Measurements from ENCODE around the gene EDAR. TPM values are rescaled to one million over a fixed set of nuclear protein-coding genes. Genes with fewer than 3 reads are reported as not detected.
A peak's percentile ranks its signal among the peaks of the same experiment; 100 is the strongest.

Gene EDAR
- total RNA-seq, 2 donors from 2014 or later: not detected

GRCh38 chr2:108927936-108928659 lies 60.9 kb downstream of the EDAR start:
- WGBS, 2 experiments (ENCODE audit: insufficient coverage in 1 of 2, insufficient read length in 1 of 2): 82 to 100% methylated on average over 1 to 8 of the region's 8 CpGs
- Mint-ChIP-seq H3K36me3 (ENCODE audit: low read depth) (no peaks in the 10 kb centered on the region), H3K27me3 (ENCODE audit: insufficient read depth) (peaks cover 3% of the 10 kb centered on the region), H3K4me3 (no peak overlapping the region), H3K4me1 (peaks cover 1% of the 10 kb centered on the region), H3K9me3 (no peaks in the 10 kb centered on the region), H3K27ac (no peak overlapping the region)
- Histone ChIP-seq H3K27ac (ENCODE audit: low read depth, low read length) (no peak overlapping the region), H3K4me3 (ENCODE audit: low read length) (no peak overlapping the region), H3K9ac (ENCODE audit: extremely low read depth, low read length, poor library complexity, severe bottlenecking) (no peak overlapping the region), H3K36me3 (ENCODE audit: control insufficient read depth, insufficient read depth, low read length) (no peaks in the 10 kb centered on the region), H3K9me3 (ENCODE audit: control insufficient read depth, low read length) (no peaks in the 10 kb centered on the region), H3K27me3 (ENCODE audit: control insufficient read depth, insufficient read depth, low read length, poor library complexity, severe bottlenecking) (no peaks in the 10 kb centered on the region), H3K4me1 (ENCODE audit: control insufficient read depth, insufficient read depth, low read length) (no peaks in the 10 kb centered on the region)
- peak; percentile 83 for DNase-seq
- TF ChIP-seq, protein P1, sequence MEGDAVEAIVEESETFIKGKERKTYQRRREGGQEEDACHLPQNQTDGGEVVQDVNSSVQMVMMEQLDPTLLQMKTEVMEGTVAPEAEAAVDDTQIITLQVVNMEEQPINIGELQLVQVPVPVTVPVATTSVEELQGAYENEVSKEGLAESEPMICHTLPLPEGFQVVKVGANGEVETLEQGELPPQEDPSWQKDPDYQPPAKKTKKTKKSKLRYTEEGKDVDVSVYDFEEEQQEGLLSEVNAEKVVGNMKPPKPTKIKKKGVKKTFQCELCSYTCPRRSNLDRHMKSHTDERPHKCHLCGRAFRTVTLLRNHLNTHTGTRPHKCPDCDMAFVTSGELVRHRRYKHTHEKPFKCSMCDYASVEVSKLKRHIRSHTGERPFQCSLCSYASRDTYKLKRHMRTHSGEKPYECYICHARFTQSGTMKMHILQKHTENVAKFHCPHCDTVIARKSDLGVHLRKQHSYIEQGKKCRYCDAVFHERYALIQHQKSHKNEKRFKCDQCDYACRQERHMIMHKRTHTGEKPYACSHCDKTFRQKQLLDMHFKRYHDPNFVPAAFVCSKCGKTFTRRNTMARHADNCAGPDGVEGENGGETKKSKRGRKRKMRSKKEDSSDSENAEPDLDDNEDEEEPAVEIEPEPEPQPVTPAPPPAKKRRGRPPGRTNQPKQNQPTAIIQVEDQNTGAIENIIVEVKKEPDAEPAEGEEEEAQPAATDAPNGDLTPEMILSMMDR (conservative IDR thresholded peaks at IDR 0.05): peak; percentile 88

- H3K9me3 Mint-ChIP-seq: no peaks in the 10 kb centered on the region
- no peaks in the 10 kb centered on the region for H3K36me3 Mint-ChIP-seq (ENCODE audit: low read depth)
- 87 to 100% methylated on average over 4 to 7 of the region's 7 CpGs for WGBS, 2 experiments (ENCODE audit: insufficient coverage in 1 of 2, insufficient read length in 1 of 2)
Measured at GRCh38 chr2:108927405-108927804, 61.6 kb downstream of the EDAR start.

GRCh38 chr2:108926561-108927380 lies 62.2 kb downstream of the EDAR start:
- H3K9ac ChIP-seq (ENCODE audit: extremely low read depth, low read length, poor library complexity, severe bottlenecking): no peak overlapping the region
- H3K9me3 Mint-ChIP-seq: no peaks in the 10 kb centered on the region
- H3K4me1 Mint-ChIP-seq: no peaks in the 10 kb centered on the region
- TF ChIP-seq, protein P1 (conservative IDR thresholded peaks at IDR 0.05): no peak
- no peaks in the 10 kb centered on the region for H3K9me3 ChIP-seq (ENCODE audit: control insufficient read depth, low read length)
- H3K27ac Mint-ChIP-seq: no peak overlapping the region
- H3K36me3 ChIP-seq (ENCODE audit: control insufficient read depth, insufficient read depth, low read length): no peaks in the 10 kb centered on the region
- H3K4me3 Mint-ChIP-seq: no peak overlapping the region
- H3K36me3 Mint-ChIP-seq (ENCODE audit: low read depth): no peaks in the 10 kb centered on the region
- H3K27me3 ChIP-seq (ENCODE audit: control insufficient read depth, insufficient read depth, low read length, poor library complexity, severe bottlenecking): no peaks in the 10 kb centered on the region
- H3K4me3 ChIP-seq (ENCODE audit: low read length): no peak overlapping the region
- H3K4me1 ChIP-seq (ENCODE audit: control insufficient read depth, insufficient read depth, low read length): no peaks in the 10 kb centered on the region
- DNase-seq: peak; percentile 67
- H3K27ac ChIP-seq (ENCODE audit: low read depth, low read length): no peak overlapping the region
- 84 to 91% methylated on average over 14 to 20 of the region's 20 CpGs for WGBS, 2 experiments (ENCODE audit: insufficient coverage in 1 of 2, insufficient read length in 1 of 2)
- peaks cover 3% of the 10 kb centered on the region for H3K27me3 Mint-ChIP-seq (ENCODE audit: insufficient read depth)

More at GRCh38 chr2:108927405-108927804, 61.6 kb downstream of the EDAR start:
- no peaks in the 10 kb centered on the region for H3K36me3 ChIP-seq (ENCODE audit: control insufficient read depth, insufficient read depth, low read length)
- TF ChIP-seq, protein P1 (conservative IDR thresholded peaks at IDR 0.05): no peak
- Mint-ChIP-seq H3K4me1 (no peaks in the 10 kb centered on the region), H3K27ac (no peak overlapping the region), H3K4me3 (no peak overlapping the region), H3K27me3 (ENCODE audit: insufficient read depth) (peaks cover 3% of the 10 kb centered on the region)
- H3K9ac ChIP-seq (ENCODE audit: extremely low read depth, low read length, poor library complexity, severe bottlenecking): no peak overlapping the region
- H3K4me3 ChIP-seq (ENCODE audit: low read length): no peak overlapping the region
- no peaks in the 10 kb centered on the region for H3K9me3 ChIP-seq (ENCODE audit: control insufficient read depth, low read length)
- no peaks in the 10 kb centered on the region for H3K27me3 ChIP-seq (ENCODE audit: control insufficient read depth, insufficient read depth, low read length, poor library complexity, severe bottlenecking)
- H3K4me1 ChIP-seq (ENCODE audit: control insufficient read depth, insufficient read depth, low read length): no peaks in the 10 kb centered on the region
- DNase-seq: no peak
- H3K27ac ChIP-seq (ENCODE audit: low read depth, low read length): no peak overlapping the region
